Gastroesophageal sphincter (tissue), 4 donors: ENCODE measurements around the gene GDF2. TPM values are rescaled to one million over a fixed set of nuclear protein-coding genes. Genes with fewer than 3 reads are reported as not detected.

Source experiments
- ATAC-seq: fragments of 150-250 bp; one replicate; pipeline ENCODE4 v1.9.1; 2016; ENCODE audit warnings: mild to moderate bottlenecking, moderate library complexity
- H3K27ac ChIP-seq, 4 donors: fragments of 200-600 bp; sonication (generic) in 3 of 4; 1 replicate in 3 of 4; 2 replicates in 1 of 4; pipeline ENCODE4 v1.5.1; 2016 to 2019
- H3K27me3 ChIP-seq: fragments of 200-600 bp; sonication (generic); one replicate; pipeline ENCODE4 v1.5.1; 2019
- H3K36me3 ChIP-seq, 2 donors: fragments of 200-600 bp; sonication (generic); one replicate each; pipeline ENCODE4 v1.5.1; 2019; ENCODE audit warnings: control low read depth in 1 of 2
- H3K4me1 ChIP-seq, 3 donors: fragments of 200-600 bp; sonication (generic); 1 replicate in 2 of 3; 2 replicates in 1 of 3; pipeline ENCODE4 v1.5.1; 2016 to 2019; ENCODE audit warnings: control low read depth in 2 of 3
- H3K4me3 ChIP-seq, 2 donors: fragments of 200-600 bp; sonication (generic); one replicate each; pipeline ENCODE4 v1.5.1; 2019; ENCODE audit warnings: mild to moderate bottlenecking in 1 of 2, moderate library complexity in 1 of 2
- H3K9me3 ChIP-seq, 3 donors: fragments of 200-600 bp; sonication (generic); one replicate each; pipeline ENCODE4 v1.5.1; 2017 to 2019; ENCODE audit warnings: control low read depth in 2 of 3
- CTCF ChIP-seq, 4 experiments: fragments of 200-600 bp in 2 of 4; fragments of 450-650 bp in 2 of 4; sonication (generic) in 1 of 4; IDR thresholded peaks; one replicate each; pipeline ENCODE4 v1.5.1; 2017 to 2019; ENCODE audit warnings: antibody characterized with exemption in 4 of 4, mild to moderate bottlenecking in 2 of 4, moderate library complexity in 2 of 4
- EP300 ChIP-seq: sonication (generic); formaldehyde crosslinking; IDR thresholded peaks from one replicate; pipeline ENCODE4 v1.6.1; 2017; ENCODE audit warnings: antibody characterized with exemption, mild to moderate bottlenecking
- POLR2A ChIP-seq, 2 donors: fragments of 450-650 bp; IDR thresholded peaks; one replicate each; pipeline ENCODE4 v1.6.1; 2017; ENCODE audit warnings: antibody characterized with exemption in 2 of 2, mild to moderate bottlenecking in 2 of 2, moderate library complexity in 1 of 2
- POLR2AphosphoS5 ChIP-seq: sonication (generic); formaldehyde crosslinking; IDR thresholded peaks from one replicate; pipeline ENCODE4 v1.6.1; 2017; ENCODE audit warnings: antibody characterized with exemption
- WGBS, 2 donors: methylation state at CpG; one replicate each; pipeline ENCODE4 v1.1.5; 2018; ENCODE audit warnings: low coverage in 1 of 2; 5-methylcytosine and 5-hydroxymethylcytosine counted together
- total RNA-seq, 4 donors: library from RNA; depleted of rRNA; stranded (reverse); fragments of >200 nt; gene quantifications; one replicate each; pipeline ENCODE4 v1.1.0, GENCODE V29; 2016

GDF2 gene
- total RNA-seq, 4 donors from 2014 or later: not detected

DNA sequence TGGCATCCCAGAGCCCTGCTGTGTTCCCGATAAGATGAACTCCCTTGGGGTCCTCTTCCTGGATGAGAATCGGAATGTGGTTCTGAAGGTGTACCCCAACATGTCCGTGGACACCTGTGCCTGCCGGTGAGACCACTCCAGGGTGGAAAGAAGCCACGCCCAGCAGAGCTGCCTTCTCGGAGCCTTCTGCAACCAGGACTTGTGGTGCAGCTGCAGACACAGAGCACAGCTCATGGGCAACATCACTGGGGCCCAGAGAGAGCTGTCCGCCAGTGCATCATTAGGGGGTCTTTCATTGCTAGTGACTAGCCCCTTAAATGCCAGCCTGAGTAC lies 9.6 kb upstream of the GDF2 start:
- 80% methylated on average over 2 of the region's 7 CpGs; no CpG with 5 or more reads in 1 of the 2 donors for WGBS, 2 donors
- no peak for ATAC-seq
- TF ChIP-seq POLR2A (IDR thresholded peaks at IDR 0.05): no peak
- TF ChIP-seq CTCF (IDR thresholded peaks at IDR 0.05): no peak
- no peak for TF ChIP-seq POLR2AphosphoS5
- TF ChIP-seq EP300: no peak
- Histone ChIP-seq H3K27me3 (peaks cover 5% of the 10 kb centered on the region), H3K4me3 (no peak overlapping the region), H3K36me3 (no peaks in the 10 kb centered on the region), H3K4me1 (peaks cover 0 to 15% (median 0%) of the 10 kb centered on the region in 3 donors), H3K9me3 (no peaks in the 10 kb centered on the region), H3K27ac (no peak overlapping the region)

- H3K36me3 ChIP-seq: no peaks in the 10 kb centered on the region
- no peak for ATAC-seq
- WGBS, 2 donors: 89 to 92% methylated on average over 4 to 5 of the region's 9 CpGs
- no peak for TF ChIP-seq CTCF (IDR thresholded peaks at IDR 0.05)
- no peak for TF ChIP-seq EP300
- no peak for TF ChIP-seq POLR2A (IDR thresholded peaks at IDR 0.05)
- TF ChIP-seq POLR2AphosphoS5: no peak
- H3K4me1 ChIP-seq: peaks cover 0 to 15% (median 0%) of the 10 kb centered on the region in 3 donors
- no peak overlapping the region for H3K4me3 ChIP-seq
- peaks cover 5% of the 10 kb centered on the region for H3K27me3 ChIP-seq
- no peak overlapping the region for H3K27ac ChIP-seq
- no peaks in the 10 kb centered on the region for H3K9me3 ChIP-seq
Measured at GRCh38 chr10:47314416-47314970, 7.8 kb upstream of the GDF2 start.

DNA sequence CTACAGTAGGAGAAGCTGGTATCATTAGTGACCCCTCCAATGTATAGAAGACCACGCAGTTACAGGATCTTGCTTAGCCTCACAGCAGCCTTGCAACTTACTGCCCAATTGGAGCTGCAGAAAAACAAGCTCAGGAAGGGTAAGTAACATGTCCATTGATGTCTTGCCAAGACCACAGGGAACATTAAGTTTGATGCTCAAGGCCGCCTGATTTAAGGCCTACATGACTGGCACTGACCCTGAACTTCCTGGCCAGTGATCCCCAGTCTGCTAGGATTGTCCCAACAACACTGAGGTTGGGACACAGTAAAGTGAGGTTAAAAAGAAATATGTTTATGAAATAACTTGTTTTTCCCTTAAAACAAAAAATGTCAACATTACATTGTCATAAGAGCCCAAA lies 6.8 kb upstream of the GDF2 start:
- TF ChIP-seq EP300 (no peak), POLR2AphosphoS5 (no peak), CTCF (IDR thresholded peaks at IDR 0.05) (no peak), POLR2A (IDR thresholded peaks at IDR 0.05) (no peak)
- H3K4me3 ChIP-seq: no peak overlapping the region
- no peaks in the 10 kb centered on the region for H3K9me3 ChIP-seq
- H3K27ac ChIP-seq: no peak overlapping the region
- H3K27me3 ChIP-seq: peaks cover 5% of the 10 kb centered on the region
- H3K36me3 ChIP-seq: no peaks in the 10 kb centered on the region
- no peak for ATAC-seq
- 80 to 83% methylated on average over 1 to 2 of the region's 2 CpGs for WGBS, 2 donors
- peaks cover 0 to 15% (median 0%) of the 10 kb centered on the region in 3 donors for H3K4me1 ChIP-seq

- no peak for TF ChIP-seq EP300
- no peak for TF ChIP-seq POLR2A (IDR thresholded peaks at IDR 0.05)
- no peak for TF ChIP-seq POLR2AphosphoS5
- no peak for TF ChIP-seq CTCF (IDR thresholded peaks at IDR 0.05)
- no peak for ATAC-seq
- H3K27ac ChIP-seq: no peak overlapping the region
- no peaks in the 10 kb centered on the region for H3K36me3 ChIP-seq
- H3K9me3 ChIP-seq: no peaks in the 10 kb centered on the region
- no peak overlapping the region for H3K4me3 ChIP-seq
- WGBS, 2 donors: 71 to 72% methylated on average over 5 of the region's 5 CpGs
- H3K27me3 ChIP-seq: peaks cover 5% of the 10 kb centered on the region
- H3K4me1 ChIP-seq: peaks cover 0 to 10% (median 0%) of the 10 kb centered on the region in 3 donors
Measured at GRCh38 chr10:47316131-47316530, 6.1 kb upstream of the GDF2 start.

DNA sequence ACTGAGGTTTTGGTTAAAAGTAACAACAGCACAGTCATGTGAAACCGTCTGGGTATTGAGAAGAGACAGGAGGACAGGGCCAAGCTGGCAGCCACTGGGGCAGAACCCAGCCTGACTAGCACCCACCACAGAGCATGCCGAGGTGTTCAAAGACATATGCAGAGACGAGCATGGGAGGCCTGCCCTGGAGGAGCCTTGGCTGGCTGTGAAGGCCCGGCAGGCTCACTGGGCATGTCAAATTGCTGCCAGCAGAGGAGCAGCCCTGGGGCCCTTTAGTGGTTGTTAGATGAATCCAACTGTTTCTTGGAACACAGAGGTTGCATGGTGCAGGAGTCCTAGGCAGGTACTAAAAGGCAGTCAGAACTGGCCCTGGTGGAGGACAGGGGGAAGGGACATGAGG lies 5.0 kb upstream of the GDF2 start:
- Histone ChIP-seq H3K4me3 (no peak overlapping the region), H3K9me3 (no peaks in the 10 kb centered on the region), H3K27me3 (peaks cover 7% of the 10 kb centered on the region), H3K36me3 (no peaks in the 10 kb centered on the region), H3K27ac (no peak overlapping the region), H3K4me1 (no peaks in the 10 kb centered on the region)
- 82 to 86% methylated on average over 1 to 2 of the region's 4 CpGs for WGBS, 2 donors
- ATAC-seq: no peak
- TF ChIP-seq POLR2AphosphoS5: no peak
- no peak for TF ChIP-seq POLR2A (IDR thresholded peaks at IDR 0.05)
- TF ChIP-seq CTCF (IDR thresholded peaks at IDR 0.05): no peak
- TF ChIP-seq EP300: no peak
